ENCODE results near the gene NDFIP1. TPM values are rescaled to one million over a fixed set of nuclear protein-coding genes. Genes with fewer than 3 reads are reported as not detected.

NDFIP1 gene
- total RNA-seq, 1 experiment from 2014 or later = 27.6 TPM

DNA sequence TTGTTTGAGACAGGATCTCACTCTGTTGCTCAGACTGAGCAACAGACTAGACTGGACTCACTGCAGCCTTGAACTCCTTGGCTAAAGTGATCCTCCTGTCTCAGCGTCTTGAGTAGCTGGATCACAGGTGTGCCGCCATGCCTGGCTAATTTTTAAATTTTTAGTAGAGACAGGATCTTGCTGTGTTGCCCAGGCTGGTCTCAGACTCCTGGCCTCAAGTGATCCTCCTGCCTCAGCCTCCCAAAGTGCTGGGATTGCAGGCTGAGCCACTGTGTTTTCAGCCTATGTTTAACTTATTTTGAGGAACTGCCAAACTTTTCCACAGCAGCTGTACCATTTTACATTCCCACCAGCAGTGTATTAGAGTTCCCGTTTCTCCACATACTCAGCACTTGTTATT, 16.8 kb downstream of the NDFIP1 start (continued):
- TF ChIP-seq AFF4 (CRISPR knock-in tag; IDR thresholded peaks at IDR 0.05; ENCODE audit: borderline replicate concordance) = no peak

DNA sequence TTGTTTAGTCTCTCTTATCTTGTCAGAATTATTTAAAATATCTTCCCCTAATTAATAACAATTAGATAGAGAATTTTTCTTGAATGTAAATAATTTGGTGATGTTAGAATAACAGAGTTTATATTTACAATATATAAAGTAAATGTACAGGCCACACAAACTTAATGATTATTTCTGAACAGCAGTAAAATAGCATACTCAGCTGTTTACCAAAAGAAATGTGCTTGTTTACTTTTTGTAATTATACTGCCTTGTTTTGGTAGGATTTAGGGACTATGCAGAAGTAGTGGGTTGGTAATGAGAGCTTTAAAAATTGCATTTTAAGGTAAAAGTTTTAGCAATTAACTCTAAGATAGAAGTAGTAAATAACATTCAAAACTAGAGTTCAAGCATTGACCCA, 17.4 kb downstream of the NDFIP1 start:
- Mint-ChIP-seq H3K4me1 (peaks cover 20% of the 10 kb centered on the region), H3K27ac (no peak overlapping the region), H3K4me3 (no peak overlapping the region), H3K27me3 (ENCODE audit: low read depth) (no peaks in the 10 kb centered on the region), H3K9me3 (peaks cover 23% of the 10 kb centered on the region), H3K36me3 (peaks cover 17% of the 10 kb centered on the region)
- ChIA-PET POLR2A (no interaction called here), CTCF (interaction anchor here (1.0 kb wide), 1 partner anchor 18 kb away, joined by 4 read pairs; no protein-coding TSS in a partner anchor)
- no peak for ATAC-seq
- DNase-seq (ENCODE audit: low spot score) = no peak
- TF ChIP-seq ERG (CRISPR knock-in tag; IDR thresholded peaks at IDR 0.05) (no peak), NR1H2 (CRISPR knock-in tag; IDR thresholded peaks at IDR 0.05) (no peak), TEAD1 (CRISPR knock-in tag; IDR thresholded peaks at IDR 0.05) (no peak), CREB1 (CRISPR knock-in tag; IDR thresholded peaks at IDR 0.05) (no peak), EMX1 (CRISPR knock-in tag; IDR thresholded peaks at IDR 0.05) (no peak), RORB (CRISPR knock-in tag; IDR thresholded peaks at IDR 0.05) (no peak), FOXK1 (CRISPR knock-in tag; IDR thresholded peaks at IDR 0.05) (no peak), ZNF512 (CRISPR knock-in tag; IDR thresholded peaks at IDR 0.05; ENCODE audit: borderline replicate concordance) (no peak), SP1 (CRISPR knock-in tag; conservative IDR thresholded peaks at IDR 0.05) (no peak), GABPB1 (CRISPR knock-in tag; IDR thresholded peaks at IDR 0.05) (no peak), ZBTB43 (CRISPR knock-in tag; IDR thresholded peaks at IDR 0.05) (no peak)
- TF ChIP-seq, protein P1, sequence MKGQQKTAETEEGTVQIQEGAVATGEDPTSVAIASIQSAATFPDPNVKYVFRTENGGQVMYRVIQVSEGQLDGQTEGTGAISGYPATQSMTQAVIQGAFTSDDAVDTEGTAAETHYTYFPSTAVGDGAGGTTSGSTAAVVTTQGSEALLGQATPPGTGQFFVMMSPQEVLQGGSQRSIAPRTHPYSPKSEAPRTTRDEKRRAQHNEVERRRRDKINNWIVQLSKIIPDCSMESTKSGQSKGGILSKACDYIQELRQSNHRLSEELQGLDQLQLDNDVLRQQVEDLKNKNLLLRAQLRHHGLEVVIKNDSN (CRISPR knock-in tag; IDR thresholded peaks at IDR 0.05) = no peak
- TF ChIP-seq, protein P2, sequence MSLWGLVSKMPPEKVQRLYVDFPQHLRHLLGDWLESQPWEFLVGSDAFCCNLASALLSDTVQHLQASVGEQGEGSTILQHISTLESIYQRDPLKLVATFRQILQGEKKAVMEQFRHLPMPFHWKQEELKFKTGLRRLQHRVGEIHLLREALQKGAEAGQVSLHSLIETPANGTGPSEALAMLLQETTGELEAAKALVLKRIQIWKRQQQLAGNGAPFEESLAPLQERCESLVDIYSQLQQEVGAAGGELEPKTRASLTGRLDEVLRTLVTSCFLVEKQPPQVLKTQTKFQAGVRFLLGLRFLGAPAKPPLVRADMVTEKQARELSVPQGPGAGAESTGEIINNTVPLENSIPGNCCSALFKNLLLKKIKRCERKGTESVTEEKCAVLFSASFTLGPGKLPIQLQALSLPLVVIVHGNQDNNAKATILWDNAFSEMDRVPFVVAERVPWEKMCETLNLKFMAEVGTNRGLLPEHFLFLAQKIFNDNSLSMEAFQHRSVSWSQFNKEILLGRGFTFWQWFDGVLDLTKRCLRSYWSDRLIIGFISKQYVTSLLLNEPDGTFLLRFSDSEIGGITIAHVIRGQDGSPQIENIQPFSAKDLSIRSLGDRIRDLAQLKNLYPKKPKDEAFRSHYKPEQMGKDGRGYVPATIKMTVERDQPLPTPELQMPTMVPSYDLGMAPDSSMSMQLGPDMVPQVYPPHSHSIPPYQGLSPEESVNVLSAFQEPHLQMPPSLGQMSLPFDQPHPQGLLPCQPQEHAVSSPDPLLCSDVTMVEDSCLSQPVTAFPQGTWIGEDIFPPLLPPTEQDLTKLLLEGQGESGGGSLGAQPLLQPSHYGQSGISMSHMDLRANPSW (CRISPR knock-in tag; conservative IDR thresholded peaks at IDR 0.05; ENCODE audit: low read depth) = no peak
